Astrocyte (in vitro differentiated cells and primary cell): ENCODE data around the gene PRKG1. TPM values are rescaled to one million over a fixed set of nuclear protein-coding genes. Genes with fewer than 3 reads are reported as not detected.

Experiments used
- DNase-seq: peaks from one replicate; pipeline ENCODE4 v3.0.0-alpha.2; 2010; ENCODE audit warnings: low read depth
- FAIRE-seq: peaks from 2 replicates; lab custom pipeline; 2011; peaks lifted over from hg19 to GRCh38; lab: Jason Lieb, UNC
- H2AFZ ChIP-seq: 2 replicates; pipeline ENCODE4 v1.6.0; 2012; ENCODE audit warnings: low read depth, low read length, inconsistent platforms
- H3K27ac ChIP-seq: 2 replicates; pipeline ENCODE4 v1.5.1; 2011; ENCODE audit warnings: low read depth, low read length, inconsistent platforms
- H3K27me3 ChIP-seq: 2 replicates; pipeline ENCODE4 v1.6.0; 2011; ENCODE audit warnings: low read length, inconsistent platforms; ENCODE audit not compliant: insufficient read depth
- H3K36me3 ChIP-seq: 2 replicates; pipeline ENCODE4 v1.5.1; 2011; ENCODE audit warnings: low read length, inconsistent platforms; ENCODE audit not compliant: insufficient read depth
- H3K4me1 ChIP-seq: 2 replicates; pipeline ENCODE4 v1.5.1; 2011; ENCODE audit warnings: low read length, inconsistent platforms; ENCODE audit not compliant: insufficient read depth
- H3K4me2 ChIP-seq: 2 replicates; pipeline ENCODE4 v1.6.0; 2012; ENCODE audit warnings: low read length, inconsistent platforms
- H3K4me3 ChIP-seq: 2 replicates; pipeline ENCODE4 v1.5.1; 2011; ENCODE audit warnings: low read depth, mild to moderate bottlenecking, low read length, inconsistent platforms; ENCODE audit not compliant: insufficient read depth
- H3K79me2 ChIP-seq: 2 replicates; pipeline ENCODE4 v1.6.0; 2012; ENCODE audit warnings: mild to moderate bottlenecking, low read length, inconsistent platforms; ENCODE audit not compliant: insufficient read depth
- H3K9ac ChIP-seq: 2 replicates; pipeline ENCODE4 v1.6.0; 2012; ENCODE audit warnings: mild to moderate bottlenecking, low read length, inconsistent platforms
- H3K9me3 ChIP-seq: 2 replicates; pipeline ENCODE4 v1.5.1; 2012; ENCODE audit warnings: low read depth, mild to moderate bottlenecking, low read length, inconsistent platforms; ENCODE audit not compliant: insufficient read depth
- H4K20me1 ChIP-seq: 2 replicates; pipeline ENCODE4 v1.6.0; 2012; ENCODE audit warnings: low read length, inconsistent platforms; ENCODE audit not compliant: insufficient read depth
- H3K27ac Mint-ChIP-seq: one replicate; pipeline ENCODE4 v1.8.0; 2021; ENCODE audit warnings: mild to moderate bottlenecking, mixed read lengths; ENCODE audit not compliant: unreplicated experiment
- H3K27me3 Mint-ChIP-seq: one replicate; pipeline ENCODE4 v1.8.0; 2021; ENCODE audit warnings: low read depth, mixed read lengths; ENCODE audit not compliant: unreplicated experiment
- H3K36me3 Mint-ChIP-seq: one replicate; pipeline ENCODE4 v1.8.0; 2021; ENCODE audit warnings: low read depth, mixed read lengths; ENCODE audit not compliant: unreplicated experiment
- H3K4me1 Mint-ChIP-seq: one replicate; pipeline ENCODE4 v1.8.0; 2021; ENCODE audit warnings: low read depth, mixed read lengths; ENCODE audit not compliant: unreplicated experiment
- H3K4me3 Mint-ChIP-seq: one replicate; pipeline ENCODE4 v1.8.0; 2021; ENCODE audit warnings: mild to moderate bottlenecking, moderate library complexity, mixed read lengths; ENCODE audit not compliant: unreplicated experiment
- H3K9me3 Mint-ChIP-seq: one replicate; pipeline ENCODE4 v1.8.0; 2021; ENCODE audit warnings: mild to moderate bottlenecking, mixed read lengths; ENCODE audit not compliant: unreplicated experiment
- CTCF ChIP-seq: IDR thresholded peaks from 2 replicates; pipeline ENCODE4 v1.5.1; 2011; ENCODE audit warnings: low read depth, mild to moderate bottlenecking, inconsistent platforms, low read length, moderate library complexity; ENCODE audit not compliant: insufficient read depth
- EZH2 ChIP-seq: IDR thresholded peaks from 2 replicates; pipeline ENCODE4 v1.6.1; 2012; ENCODE audit warnings: mild to moderate bottlenecking, low read length, inconsistent platforms; ENCODE audit not compliant: insufficient read depth
- total RNA-seq: library from RNA; stranded (reverse); gene quantifications from 2 replicates; pipeline ENCODE4 v1.2.1, GENCODE V29; 2021

The PRKG1 gene
- total RNA-seq, 1 donor from 2014 or later: 3.1 TPM

- Histone ChIP-seq H3K9me3 (no peaks in the 10 kb centered on the region), H3K4me3 (no peak overlapping the region), H3K4me1 (no peaks in the 10 kb centered on the region), H3K27me3 (no peaks in the 10 kb centered on the region), H3K36me3 (no peaks in the 10 kb centered on the region), H4K20me1 (no peaks in the 10 kb centered on the region), H3K4me2 (no peak overlapping the region), H3K9ac (no peak overlapping the region), H3K27ac (no peak overlapping the region), H2AFZ (no peak overlapping the region), H3K79me2 (no peaks in the 10 kb centered on the region)
- FAIRE-seq (no peak), DNase-seq (no peak)
- Mint-ChIP-seq H3K9me3 (peaks cover 2% of the 10 kb centered on the region), H3K4me1 (no peaks in the 10 kb centered on the region), H3K4me3 (no peak overlapping the region), H3K27ac (no peak overlapping the region), H3K27me3 (no peaks in the 10 kb centered on the region), H3K36me3 (no peaks in the 10 kb centered on the region)
- TF ChIP-seq EZH2 (no peak), CTCF (no peak)
Observed at GRCh38 chr10:51689536-51689935, 615.2 kb downstream of the PRKG1 start.

- Histone ChIP-seq H4K20me1 (no peaks in the 10 kb centered on the region), H3K27ac (no peak overlapping the region), H3K4me2 (no peak overlapping the region), H2AFZ (no peak overlapping the region), H3K4me1 (no peaks in the 10 kb centered on the region), H3K79me2 (no peaks in the 10 kb centered on the region), H3K27me3 (no peaks in the 10 kb centered on the region), H3K36me3 (no peaks in the 10 kb centered on the region), H3K9ac (no peak overlapping the region), H3K9me3 (no peaks in the 10 kb centered on the region), H3K4me3 (no peak overlapping the region)
- no peaks in the 10 kb centered on the region for H3K27me3 Mint-ChIP-seq
- FAIRE-seq: no peak
- H3K36me3 Mint-ChIP-seq: no peaks in the 10 kb centered on the region
- H3K27ac Mint-ChIP-seq: no peak overlapping the region
- no peak overlapping the region for H3K4me3 Mint-ChIP-seq
- TF ChIP-seq CTCF (no peak), EZH2 (no peak)
- DNase-seq: no peak
- peaks cover 3% of the 10 kb centered on the region for H3K4me1 Mint-ChIP-seq
- H3K9me3 Mint-ChIP-seq: peaks cover 2% of the 10 kb centered on the region
Observed at GRCh38 chr10:51691135-51691534, 616.8 kb downstream of the PRKG1 start.

- Histone ChIP-seq H3K9ac (no peak overlapping the region), H3K4me3 (no peak overlapping the region), H3K4me1 (peaks cover 14% of the 10 kb centered on the region), H3K4me2 (no peak overlapping the region), H2AFZ (no peak overlapping the region), H3K36me3 (no peaks in the 10 kb centered on the region), H3K27me3 (no peaks in the 10 kb centered on the region), H4K20me1 (peaks cover 20% of the 10 kb centered on the region), H3K79me2 (peaks cover 29% of the 10 kb centered on the region), H3K27ac (no peak overlapping the region), H3K9me3 (no peaks in the 10 kb centered on the region)
- no peak for DNase-seq
- H3K4me3 Mint-ChIP-seq: no peak overlapping the region
- no peak for TF ChIP-seq EZH2
- no peak for TF ChIP-seq CTCF
- H3K27me3 Mint-ChIP-seq: no peaks in the 10 kb centered on the region
- peaks cover 20% of the 10 kb centered on the region for H3K4me1 Mint-ChIP-seq
- FAIRE-seq: no peak
- H3K36me3 Mint-ChIP-seq: peaks cover 2% of the 10 kb centered on the region
- H3K27ac Mint-ChIP-seq: no peak overlapping the region
- peaks cover 2% of the 10 kb centered on the region for H3K9me3 Mint-ChIP-seq
Observed at GRCh38 chr10:51694086-51694768, 619.9 kb downstream of the PRKG1 start.
